ENCODE measurements around the gene PTPRN2. TPM values are rescaled to one million over a fixed set of nuclear protein-coding genes. Genes with fewer than 3 reads are reported as not detected.
"Not testable (repeated sequence)": the region's sequence is repeated elsewhere in the genome, so short reads cannot be mapped to it uniquely, and the experiment has no call there.

The PTPRN2 gene
- polyA plus RNA-seq, 3 donors from 2014 or later, result 1.9 to 3.7 (median 2.2) TPM

DNA sequence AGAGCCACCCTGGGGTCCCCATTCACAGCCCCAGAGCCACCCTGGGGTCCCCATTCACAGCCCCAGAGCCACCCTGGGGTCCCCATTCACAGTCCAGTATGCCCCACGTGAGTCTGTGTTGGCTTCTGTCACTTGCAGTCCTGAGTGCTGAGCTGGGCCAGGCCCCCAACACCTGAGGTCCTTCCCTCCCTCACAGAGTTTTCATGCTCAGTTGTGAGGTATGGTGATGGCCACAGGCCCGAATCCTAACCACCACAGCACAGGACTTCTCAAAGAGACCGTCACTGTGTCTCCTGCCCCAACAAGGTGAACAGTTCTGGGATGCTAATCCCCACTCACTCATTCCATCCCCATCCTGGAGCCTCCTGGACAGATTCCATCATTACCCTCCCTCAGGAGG lies 239.2 kb downstream of the PTPRN2 start:
- H3K27me3 Mint-ChIP-seq (ENCODE audit: low read depth in 3 of 3), result peaks cover 0 to 3% (median 2%) of the 10 kb centered on the region in 3 donors
- DNase-seq, result no peak
- no peaks in the 10 kb centered on the region for H3K36me3 Mint-ChIP-seq
- no peaks in the 10 kb centered on the region for H3K9me3 Mint-ChIP-seq
- no peaks in the 10 kb centered on the region for H3K4me1 Mint-ChIP-seq
- H3K27ac Mint-ChIP-seq, result no peak overlapping the region
- no peak overlapping the region for H3K4me3 Mint-ChIP-seq

GRCh38 chr7:158348039-158348438 lies 239.6 kb downstream of the PTPRN2 start:
- H3K27ac Mint-ChIP-seq; H3K4me1 Mint-ChIP-seq; DNase-seq; H3K36me3 Mint-ChIP-seq; H3K27me3 Mint-ChIP-seq (ENCODE audit: low read depth in 3 of 3); H3K4me3 Mint-ChIP-seq; H3K9me3 Mint-ChIP-seq: not testable (repeated sequence)

GRCh38 chr7:158345731-158346130 lies 241.9 kb downstream of the PTPRN2 start:
- no peak overlapping the region for H3K27ac Mint-ChIP-seq
- DNase-seq, result no peak
- H3K36me3 Mint-ChIP-seq, result peaks cover 0 to 6% (median 3%) of the 10 kb centered on the region in 3 donors
- H3K4me1 Mint-ChIP-seq, result peaks cover 7 to 8% of the 10 kb centered on the region in 2 donors
- no peak overlapping the region for H3K4me3 Mint-ChIP-seq
- H3K27me3 Mint-ChIP-seq (ENCODE audit: low read depth in 3 of 3), result peaks cover 14 to 28% (median 25%) of the 10 kb centered on the region in 3 donors
- H3K9me3 Mint-ChIP-seq, result peaks cover 12 to 17% (median 14%) of the 10 kb centered on the region in 6 donors

GRCh38 chr7:158344706-158345300 lies 242.8 kb downstream of the PTPRN2 start:
- no peak overlapping the region for H3K27ac Mint-ChIP-seq
- peaks cover 8 to 15% of the 10 kb centered on the region in 2 donors for H3K4me1 Mint-ChIP-seq
- DNase-seq, result no peak
- H3K36me3 Mint-ChIP-seq, result peaks cover 0 to 6% (median 3%) of the 10 kb centered on the region in 3 donors
- H3K9me3 Mint-ChIP-seq, result peaks cover 13 to 26% (median 20%) of the 10 kb centered on the region in 6 donors
- H3K4me3 Mint-ChIP-seq, result no peak overlapping the region
- peaks cover 20 to 38% (median 34%) of the 10 kb centered on the region in 3 donors for H3K27me3 Mint-ChIP-seq (ENCODE audit: low read depth in 3 of 3)

- H3K27me3 Mint-ChIP-seq (ENCODE audit: low read depth in 3 of 3), result peaks cover 20 to 38% (median 35%) of the 10 kb centered on the region in 3 donors
- H3K4me3 Mint-ChIP-seq, result no peak overlapping the region
- H3K9me3 Mint-ChIP-seq, result peaks cover 13 to 26% (median 20%) of the 10 kb centered on the region in 6 donors
- peaks cover 8 to 15% of the 10 kb centered on the region in 2 donors for H3K4me1 Mint-ChIP-seq
- DNase-seq, result no peak
- H3K27ac Mint-ChIP-seq, result no peak overlapping the region
- peaks cover 0 to 6% (median 3%) of the 10 kb centered on the region in 3 donors for H3K36me3 Mint-ChIP-seq
These were observed 243.6 kb downstream of the PTPRN2 start for GRCh38 chr7:158343936-158344455.

GRCh38 chr7:158343526-158343925 lies 244.1 kb downstream of the PTPRN2 start:
- Mint-ChIP-seq H3K4me1 (peaks cover 8 to 15% of the 10 kb centered on the region in 2 donors), H3K4me3 (no peak overlapping the region), H3K27ac (no peak overlapping the region), H3K27me3 (ENCODE audit: low read depth in 3 of 3) (peaks cover 20 to 38% (median 35%) of the 10 kb centered on the region in 3 donors), H3K9me3 (peaks cover 13 to 26% (median 20%) of the 10 kb centered on the region in 6 donors), H3K36me3 (peaks cover 0 to 6% (median 3%) of the 10 kb centered on the region in 3 donors)
- DNase-seq, result no peak

- peak overlapping the region; percentile 86 to 97 (median 94) for H3K27ac Mint-ChIP-seq
- not testable (repeated sequence) for H3K36me3 Mint-ChIP-seq
- peak overlapping the region; percentile 1 to 78 (median 58) for H3K4me3 Mint-ChIP-seq
- H3K27me3 Mint-ChIP-seq (ENCODE audit: low read depth in 3 of 3), result peaks cover 30 to 52% (median 50%) of the 10 kb centered on the region in 3 donors
- DNase-seq, result peak in 2 of 3 donors; percentile 23 to 30
- peaks cover 8 to 23% of the 10 kb centered on the region in 2 donors for H3K4me1 Mint-ChIP-seq
- peaks cover 13 to 38% (median 31%) of the 10 kb centered on the region in 6 donors for H3K9me3 Mint-ChIP-seq
These were observed 246.5 kb downstream of the PTPRN2 start for GRCh38 chr7:158341097-158341496.

DNA sequence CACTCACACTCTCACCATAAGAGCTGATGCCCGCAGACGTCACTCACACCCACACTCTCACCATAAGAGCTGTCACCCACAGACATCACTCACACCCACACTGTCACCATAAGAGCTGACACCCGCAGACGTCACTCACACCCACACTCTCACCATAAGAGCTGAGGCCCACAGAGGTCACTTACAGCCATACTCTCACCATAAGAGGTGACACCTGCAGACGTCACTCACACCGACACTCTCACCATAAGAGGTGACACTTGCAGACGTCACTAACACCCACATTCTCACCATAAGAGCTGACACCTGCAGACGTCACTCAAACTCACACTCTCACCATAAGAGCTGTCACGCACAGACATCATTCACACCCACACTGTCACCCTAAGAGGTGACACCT lies 250.7 kb downstream of the PTPRN2 start:
- peak in 1 of 3 donors; percentile 16 for DNase-seq
- Mint-ChIP-seq H3K4me3 (peak overlapping the region in 2 of 5 donors; percentile 19 to 54), H3K27me3 (ENCODE audit: low read depth in 3 of 3) (peaks cover 44 to 63% (median 59%) of the 10 kb centered on the region in 3 donors), H3K4me1 (peaks cover 20 to 29% of the 10 kb centered on the region in 2 donors), H3K27ac (peak overlapping the region; percentile 77 to 92 (median 84)), H3K36me3 (peaks cover 0 to 16% (median 3%) of the 10 kb centered on the region in 3 donors), H3K9me3 (peaks cover 25 to 53% (median 40%) of the 10 kb centered on the region in 6 donors)

DNA sequence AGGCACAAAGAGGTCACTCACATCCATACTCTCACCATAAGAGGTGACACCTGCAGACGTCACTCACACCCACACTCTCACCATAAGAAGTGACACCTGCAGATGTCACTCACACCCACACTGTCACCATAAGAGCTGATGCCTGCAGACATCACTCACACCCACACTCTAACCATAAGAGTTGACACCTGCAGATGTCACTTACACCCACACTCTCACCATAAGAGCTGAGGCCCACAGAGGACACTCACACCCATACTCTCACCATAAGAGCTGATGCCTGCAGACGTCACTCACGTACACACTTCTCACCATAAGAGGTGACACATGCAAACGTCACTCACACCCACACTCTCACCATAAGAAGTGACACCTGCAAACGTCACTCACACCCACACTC lies 255.1 kb downstream of the PTPRN2 start:
- not testable (repeated sequence) for H3K36me3 Mint-ChIP-seq
- Mint-ChIP-seq H3K4me1 (peaks cover 14 to 17% of the 10 kb centered on the region in 2 donors), H3K27me3 (ENCODE audit: low read depth in 3 of 3) (peaks cover 43 to 54% (median 46%) of the 10 kb centered on the region in 3 donors), H3K27ac (peak overlapping the region; percentile 75 to 91 (median 89)), H3K4me3 (peak overlapping the region in 3 of 5 donors; percentile 12 to 59 (median 50)), H3K9me3 (peaks cover 22 to 40% (median 31%) of the 10 kb centered on the region in 6 donors)
- DNase-seq, result peak in 1 of 3 donors; percentile 14

DNA sequence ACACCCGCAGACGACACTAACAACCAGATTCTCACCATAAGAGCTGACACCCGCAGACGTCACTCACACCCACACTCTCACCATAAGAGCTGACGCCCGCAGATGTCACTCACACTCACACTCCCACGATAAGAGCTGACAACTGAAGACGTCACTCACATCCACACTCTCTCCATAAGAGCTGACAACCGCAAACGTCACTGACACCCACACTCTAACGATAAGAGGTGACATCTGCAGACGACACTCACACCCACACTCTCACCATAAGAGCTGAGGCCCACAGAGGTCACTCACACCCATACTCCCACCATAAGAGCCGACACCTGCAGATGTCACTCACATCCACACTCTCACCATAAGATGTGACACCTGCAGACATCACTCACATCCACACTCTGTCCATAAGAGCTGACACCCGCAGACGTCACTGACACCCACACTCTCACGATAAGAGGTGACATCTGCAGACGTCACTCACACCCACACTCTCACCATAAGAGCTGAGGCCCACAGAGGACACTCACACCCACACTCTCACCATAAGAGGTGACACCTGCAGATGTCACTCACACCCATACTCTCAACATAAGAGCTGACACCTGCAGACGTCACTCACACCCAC lies 255.7 kb downstream of the PTPRN2 start:
- Mint-ChIP-seq H3K27me3 (ENCODE audit: low read depth in 3 of 3) (peaks cover 39 to 48% (median 40%) of the 10 kb centered on the region in 3 donors), H3K4me3 (peak overlapping the region in 4 of 5 donors; percentile 25 to 59 (median 42)), H3K4me1 (peaks cover 11 to 17% of the 10 kb centered on the region in 2 donors), H3K9me3 (peaks cover 22 to 40% (median 29%) of the 10 kb centered on the region in 6 donors), H3K27ac (peak overlapping the region; percentile 75 to 91 (median 89))
- H3K36me3 Mint-ChIP-seq, DNase-seq: not testable (repeated sequence)

DNA sequence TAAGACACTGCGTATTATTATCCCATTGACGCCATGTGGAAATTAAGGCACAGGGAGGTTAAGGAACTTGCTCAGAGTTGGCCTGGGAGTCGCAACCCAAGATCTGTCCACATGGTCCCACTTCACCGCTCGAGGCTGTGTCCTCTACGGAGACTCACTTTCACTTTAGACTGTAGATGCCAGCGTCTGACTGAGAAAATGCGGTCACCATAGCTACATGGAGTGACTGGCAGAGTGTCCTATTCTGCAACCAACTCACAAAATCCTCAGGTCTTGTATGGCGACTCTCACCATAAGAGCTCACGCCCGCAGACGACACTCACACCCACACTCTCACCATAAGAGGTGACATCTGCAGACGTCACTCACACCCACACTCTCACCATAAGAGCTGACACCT lies 257.9 kb downstream of the PTPRN2 start:
- Mint-ChIP-seq H3K4me1 (peaks cover 6 to 17% of the 10 kb centered on the region in 2 donors), H3K9me3 (peaks cover 15 to 38% (median 26%) of the 10 kb centered on the region in 6 donors)
- DNase-seq, result no peak

DNA sequence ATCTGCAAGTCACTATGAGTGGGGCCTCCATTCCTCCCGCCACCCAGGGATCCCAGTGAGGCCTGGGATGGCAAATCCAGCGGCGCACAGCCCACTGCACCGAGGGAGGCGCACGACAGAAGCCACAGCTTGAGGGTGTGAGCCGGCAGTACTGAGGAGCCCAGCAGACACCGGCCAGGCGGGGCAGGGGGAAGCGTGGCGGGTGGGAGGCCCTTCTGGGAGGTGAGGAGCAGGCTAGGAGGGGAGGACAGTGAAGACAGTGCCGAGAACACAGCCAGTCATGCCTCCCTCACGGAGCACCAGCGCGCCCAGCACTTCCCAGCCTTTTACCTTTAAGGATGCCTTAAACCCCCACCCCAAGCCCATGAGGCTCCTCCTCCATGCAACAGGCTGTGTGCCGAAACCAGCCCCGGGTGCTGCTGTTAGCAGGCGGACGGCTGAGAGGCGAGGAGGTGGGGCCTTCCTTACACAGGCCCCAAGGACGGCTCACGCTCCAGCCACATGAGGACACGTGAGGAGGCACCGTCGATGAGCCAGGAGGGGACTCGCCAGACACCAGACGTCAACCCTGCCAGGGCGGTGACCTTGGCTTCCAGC lies 258.5 kb downstream of the PTPRN2 start:
- Mint-ChIP-seq H3K36me3 (peaks cover 0 to 6% (median 4%) of the 10 kb centered on the region in 3 donors), H3K4me3 (no peak overlapping the region), H3K27me3 (ENCODE audit: low read depth in 3 of 3) (peaks cover 27 to 34% (median 33%) of the 10 kb centered on the region in 3 donors), H3K27ac (no peak overlapping the region), H3K9me3 (peaks cover 18 to 33% (median 24%) of the 10 kb centered on the region in 6 donors), H3K4me1 (peaks cover 6 to 17% of the 10 kb centered on the region in 2 donors)
- DNase-seq, result no peak

More for the DNA sequence above, 257.9 kb downstream of the PTPRN2 start:
- H3K36me3 Mint-ChIP-seq, result peaks cover 0 to 6% (median 4%) of the 10 kb centered on the region in 3 donors
- H3K27me3 Mint-ChIP-seq (ENCODE audit: low read depth in 3 of 3), result peaks cover 31 to 38% (median 33%) of the 10 kb centered on the region in 3 donors
- H3K27ac Mint-ChIP-seq, result peak overlapping the region in 1 of 6 donors; percentile 34
- no peak overlapping the region for H3K4me3 Mint-ChIP-seq

- Mint-ChIP-seq H3K4me1 (peaks cover 3 to 15% of the 10 kb centered on the region in 2 donors), H3K9me3 (peaks cover 20 to 29% (median 21%) of the 10 kb centered on the region in 6 donors), H3K27ac (no peak overlapping the region), H3K4me3 (no peak overlapping the region), H3K36me3 (peaks cover 0 to 4% (median 3%) of the 10 kb centered on the region in 3 donors), H3K27me3 (ENCODE audit: low read depth in 3 of 3) (peaks cover 21 to 31% (median 30%) of the 10 kb centered on the region in 3 donors)
- DNase-seq, result no peak
These were observed 259.1 kb downstream of the PTPRN2 start for GRCh38 chr7:158328376-158329013.
